T-helper 1 cell (primary cell): ENCODE results near the gene CLEC9A.

ENCODE experiments used
- DNase-seq, 5 donors: peaks; one replicate each; pipeline ENCODE4 v3.0.0-alpha.2; 2012 to 2020

Gene CLEC9A

DNA sequence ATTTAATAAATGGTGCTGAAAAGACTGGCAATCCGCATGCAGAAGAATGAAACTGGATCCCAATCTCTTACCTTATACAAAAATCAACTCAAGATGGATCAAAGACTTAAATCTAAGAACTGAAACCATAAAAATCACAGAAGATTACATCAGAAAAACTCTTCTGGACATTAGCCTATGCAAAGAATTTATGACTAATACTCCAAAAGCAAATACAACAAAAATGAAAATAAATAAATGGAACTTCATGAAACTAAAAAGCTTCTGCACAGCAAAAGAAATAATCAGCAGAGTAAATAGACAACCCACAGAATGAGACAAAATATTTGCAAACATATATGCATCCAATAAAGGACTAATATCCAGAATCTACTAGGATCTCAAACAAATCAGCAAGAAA lies 82.6 kb downstream of the CLEC9A start:
- DNase-seq, result no peak

- DNase-seq, result no peak
Measured at GRCh38 chr12:10113920-10114319, 83.4 kb downstream of the CLEC9A start.

- no peak for DNase-seq
Measured at GRCh38 chr12:10115311-10115710, 84.8 kb downstream of the CLEC9A start.
